Calu3 (cell line): ENCODE measurements around the gene MX1. TPM values are rescaled to one million over a fixed set of nuclear protein-coding genes. Genes with fewer than 3 reads are reported as not detected.

Experiments
- BruUV-seq: library from RNA; stranded (reverse); fragments of 400-500 nt; replicated peaks from 2 replicates; lab custom pipeline; 2021; lab: Mats Ljungman, UMichigan
- CTCF ChIA-PET: fragments of 300-600 bp; sonication (Branson Sonifier 250); formaldehyde crosslinking; loops from one replicate; lab custom pipeline; 2022; ENCODE audit warnings: antibody characterized with exemption; lab: Charles Lee
- DNase-seq: peaks from one replicate; pipeline ENCODE4 v3.0.0; 2022
- H3K27ac Mint-ChIP-seq: one replicate; pipeline ENCODE4 v1.8.0; 2022; ENCODE audit warnings: mixed read lengths; ENCODE audit not compliant: unreplicated experiment
- H3K27me3 Mint-ChIP-seq: one replicate; pipeline ENCODE4 v1.8.0; 2022; ENCODE audit warnings: mixed read lengths; ENCODE audit not compliant: unreplicated experiment
- H3K36me3 Mint-ChIP-seq: one replicate; pipeline ENCODE4 v1.8.0; 2022; ENCODE audit warnings: mild to moderate bottlenecking, moderate library complexity, mixed read lengths; ENCODE audit not compliant: insufficient read depth, unreplicated experiment
- H3K4me1 Mint-ChIP-seq: one replicate; pipeline ENCODE4 v1.8.0; 2022; ENCODE audit warnings: mild to moderate bottlenecking, low read depth, mixed read lengths; ENCODE audit not compliant: unreplicated experiment
- H3K4me3 Mint-ChIP-seq: one replicate; pipeline ENCODE4 v1.8.0; 2022; ENCODE audit warnings: mild to moderate bottlenecking, low read depth, moderate library complexity, mixed read lengths; ENCODE audit not compliant: unreplicated experiment
- H3K9me3 Mint-ChIP-seq: one replicate; pipeline ENCODE4 v1.8.0; 2022; ENCODE audit warnings: low read depth, mixed read lengths; ENCODE audit not compliant: unreplicated experiment
- CTCF ChIP-seq: fragments of 200-600 bp; IDR thresholded peaks from one replicate; pipeline ENCODE4 v1.8.0; 2022; ENCODE audit warnings: antibody characterized with exemption; ENCODE audit not compliant: unreplicated experiment
- intact Hi-C: fragments of 100-400 bp; cut with micrococcal nuclease; formaldehyde crosslinking; loops from one replicate; pipeline ENCODE4 v1.10.0; 2022; ENCODE audit not compliant: unreplicated experiment
- total RNA-seq: library from RNA; stranded (reverse); gene quantifications from 2 replicates; pipeline ENCODE4 v1.2.3, GENCODE V29; 2022

Gene MX1
- total RNA-seq, 1 experiment from 2014 or later = 175 TPM

GRCh38 chr21:41480086-41480690, 54.1 kb downstream of the MX1 start:
- no peak overlapping the region for H3K4me3 Mint-ChIP-seq
- CTCF ChIA-PET = no interaction called here
- H3K27me3 Mint-ChIP-seq = no peaks in the 10 kb centered on the region
- H3K27ac Mint-ChIP-seq = no peak overlapping the region
- DNase-seq = no peak
- no peak for TF ChIP-seq CTCF
- no TSS peak for BruUV-seq
- no peaks in the 10 kb centered on the region for H3K36me3 Mint-ChIP-seq
- intact Hi-C loops = no loop called here
- no peaks in the 10 kb centered on the region for H3K9me3 Mint-ChIP-seq
- H3K4me1 Mint-ChIP-seq = peaks cover 19% of the 10 kb centered on the region

GRCh38 chr21:41481191-41481590, 55.2 kb downstream of the MX1 start:
- H3K9me3 Mint-ChIP-seq = no peaks in the 10 kb centered on the region
- TF ChIP-seq CTCF = no peak
- no TSS peak for BruUV-seq
- CTCF ChIA-PET = interaction anchor here (0.5 kb wide), 1 partner anchor 564 kb away, joined by 5 read pairs; no protein-coding TSS in a partner anchor
- no peak overlapping the region for H3K4me3 Mint-ChIP-seq
- no peak overlapping the region for H3K27ac Mint-ChIP-seq
- no peaks in the 10 kb centered on the region for H3K27me3 Mint-ChIP-seq
- peaks cover 19% of the 10 kb centered on the region for H3K4me1 Mint-ChIP-seq
- intact Hi-C loops = no loop called here
- DNase-seq = no peak
- no peaks in the 10 kb centered on the region for H3K36me3 Mint-ChIP-seq

- peaks cover 15% of the 10 kb centered on the region for H3K4me1 Mint-ChIP-seq
- H3K27me3 Mint-ChIP-seq = no peaks in the 10 kb centered on the region
- DNase-seq = no peak
- H3K27ac Mint-ChIP-seq = no peak overlapping the region
- no TSS peak for BruUV-seq
- CTCF ChIA-PET = no interaction called here
- H3K4me3 Mint-ChIP-seq = no peak overlapping the region
- H3K9me3 Mint-ChIP-seq = no peaks in the 10 kb centered on the region
- TF ChIP-seq CTCF = no peak
- intact Hi-C loops = no loop called here
- H3K36me3 Mint-ChIP-seq = no peaks in the 10 kb centered on the region
These were observed 56.3 kb downstream of the MX1 start for GRCh38 chr21:41482301-41482700.

- H3K36me3 Mint-ChIP-seq = no peaks in the 10 kb centered on the region
- TF ChIP-seq CTCF = no peak
- H3K4me3 Mint-ChIP-seq = no peak overlapping the region
- CTCF ChIA-PET = no interaction called here
- no TSS peak for BruUV-seq
- no peaks in the 10 kb centered on the region for H3K27me3 Mint-ChIP-seq
- intact Hi-C loops = no loop called here
- H3K4me1 Mint-ChIP-seq = peaks cover 8% of the 10 kb centered on the region
- H3K27ac Mint-ChIP-seq = no peak overlapping the region
- H3K9me3 Mint-ChIP-seq = no peaks in the 10 kb centered on the region
- no peak for DNase-seq
These were observed 56.9 kb downstream of the MX1 start for GRCh38 chr21:41482980-41483379.
